Measurements from ENCODE around the gene UBE2Q1. TPM values are rescaled to one million over a fixed set of nuclear protein-coding genes. Genes with fewer than 3 reads are reported as not detected.

The UBE2Q1 gene
- total and polyA plus RNA-seq, 2 experiments from 2014 or later, result 15.5 to 33.0 TPM

GRCh38 chr1:154550657-154551056 lies 7.8 kb downstream of the UBE2Q1 start:
- Mint-ChIP-seq H3K27me3 (ENCODE audit: insufficient read depth, low read depth, poor library complexity) (no peaks in the 10 kb centered on the region), H3K4me1 (peaks cover 3% of the 10 kb centered on the region; the same call in 2 of the 3 replicates), H3K9me3 (no peaks in the 10 kb centered on the region), H3K27ac (no peak overlapping the region), H3K4me3 (no peak overlapping the region), H3K36me3 (ENCODE audit: low read depth) (peaks cover 67% of the 10 kb centered on the region)
- Histone ChIP-seq H3K27me3 (ENCODE audit: insufficient read depth) (no peaks in the 10 kb centered on the region), H3K4me1 (ENCODE audit: insufficient read depth) (no peaks in the 10 kb centered on the region), H3K79me2 (replicated peaks; ENCODE audit: insufficient read depth) (peaks cover 3% of the 10 kb centered on the region), H4K20me1 (replicated peaks; ENCODE audit: insufficient read depth) (peaks cover 37% of the 10 kb centered on the region), H3K9me2 (ENCODE audit: insufficient read depth) (no peaks in the 10 kb centered on the region), H3K4me3 (no peak overlapping the region), H3K36me3 (ENCODE audit: insufficient read depth) (peaks cover 55% of the 10 kb centered on the region), H2AFZ (no peak overlapping the region), H3K4me2 (no peak overlapping the region), H3K27ac (ENCODE audit: low read depth) (no peak overlapping the region), H3F3A (replicated peaks; ENCODE audit: low read depth) (0 out of 2 replicates have a peak, but pooled peaks cover 11% of the 10 kb centered on the region)
- DNase-seq (ENCODE audit: low spot score), result no peak
- no peak for ATAC-seq
- TF ChIP-seq JUNB (IDR thresholded peaks at IDR 0.05; ENCODE audit: unreplicated experiment) (no peak), ETS1 (IDR thresholded peaks at IDR 0.05) (no peak), CREB1 (CRISPR knock-in tag; IDR thresholded peaks at IDR 0.05; ENCODE audit: low read depth) (no peak), EZH2 (IDR thresholded peaks at IDR 0.05; ENCODE audit: low read depth, unreplicated experiment) (no peak), ZNF331 (CRISPR knock-in tag; IDR thresholded peaks at IDR 0.05; ENCODE audit: low read depth) (no peak), REST (IDR thresholded peaks at IDR 0.05; ENCODE audit: unreplicated experiment) (no peak)

GRCh38 chr1:154550070-154550469 lies 8.4 kb downstream of the UBE2Q1 start:
- H3K36me3 Mint-ChIP-seq (ENCODE audit: low read depth), result peaks cover 61% of the 10 kb centered on the region
- H3K27me3 ChIP-seq (ENCODE audit: insufficient read depth), result no peaks in the 10 kb centered on the region

More at GRCh38 chr1:154550070-154550469, 8.4 kb downstream of the UBE2Q1 start:
- Histone ChIP-seq H3K9me2 (ENCODE audit: insufficient read depth) (no peaks in the 10 kb centered on the region), H4K20me1 (replicated peaks; ENCODE audit: insufficient read depth) (peaks cover 31% of the 10 kb centered on the region), H3K4me2 (no peak overlapping the region), H3K4me1 (ENCODE audit: insufficient read depth) (no peaks in the 10 kb centered on the region), H3K36me3 (ENCODE audit: insufficient read depth) (peaks cover 49% of the 10 kb centered on the region), H3F3A (replicated peaks; ENCODE audit: low read depth) (0 out of 2 replicates have a peak, but pooled peaks cover 11% of the 10 kb centered on the region), H3K27ac (ENCODE audit: low read depth) (no peak overlapping the region), H3K4me3 (no peak overlapping the region), H2AFZ (no peak overlapping the region), H3K79me2 (replicated peaks; ENCODE audit: insufficient read depth) (peaks cover 3% of the 10 kb centered on the region)
- H3K4me3 Mint-ChIP-seq, result no peak overlapping the region
- H3K9me3 Mint-ChIP-seq, result no peaks in the 10 kb centered on the region
- no peak for ATAC-seq
- no peak for TF ChIP-seq JUNB (IDR thresholded peaks at IDR 0.05; ENCODE audit: unreplicated experiment)
- TF ChIP-seq EZH2 (IDR thresholded peaks at IDR 0.05; ENCODE audit: low read depth, unreplicated experiment), result no peak
- TF ChIP-seq ZNF114 (CRISPR knock-in tag; IDR thresholded peaks at IDR 0.05), result no peak
- no peak for TF ChIP-seq CTCF (conservative IDR thresholded peaks at IDR 0.05; ENCODE audit: low read depth in 2 of 2)
- peaks cover 3% of the 10 kb centered on the region; the same call in 2 of the 3 replicates for H3K4me1 Mint-ChIP-seq
- no peak for DNase-seq (ENCODE audit: low spot score)
- H3K27me3 Mint-ChIP-seq (ENCODE audit: insufficient read depth, low read depth, poor library complexity), result no peaks in the 10 kb centered on the region
- no peak overlapping the region for H3K27ac Mint-ChIP-seq

Data from GM23338 (cell line).